Muscle of leg (tissue), 11 donors: ENCODE data around the gene RTP1. TPM values are rescaled to one million over a fixed set of nuclear protein-coding genes. Genes with fewer than 3 reads are reported as not detected.

ENCODE experiments used
- DNase-seq: peaks from one replicate; pipeline ENCODE4 v3.0.0; 2013
- H3K27ac ChIP-seq: one replicate; pipeline ENCODE4 v1.5.1; 2013; ENCODE audit warnings: mild to moderate bottlenecking, low read length, control low read depth
- H3K27me3 ChIP-seq: one replicate; pipeline ENCODE4 v1.6.1; 2013; ENCODE audit warnings: low read length; ENCODE audit not compliant: control insufficient read depth, insufficient read depth
- H3K36me3 ChIP-seq: one replicate; pipeline ENCODE4 v1.6.1; 2013; ENCODE audit warnings: low read length; ENCODE audit not compliant: control insufficient read depth, insufficient read depth
- H3K4me1 ChIP-seq: one replicate; pipeline ENCODE4 v1.6.1; 2013; ENCODE audit warnings: low read length; ENCODE audit not compliant: control insufficient read depth, insufficient read depth
- H3K4me3 ChIP-seq: one replicate; pipeline ENCODE4 v1.5.1; 2013; ENCODE audit warnings: low read length, control low read depth
- H3K9me3 ChIP-seq: replicated peaks from 2 replicates; pipeline ENCODE4 v1.6.1; 2013; ENCODE audit warnings: low read depth, low read length; ENCODE audit not compliant: control insufficient read depth
- WGBS: methylation state at CpG from one replicate; pipeline ENCODE4 v1.1.5; 2013; ENCODE audit warnings: missing lambda C conversion rate; ENCODE audit not compliant: insufficient coverage; 5-methylcytosine and 5-hydroxymethylcytosine counted together
- polyA plus RNA-seq, 8 donors: library from polyadenylated mRNA; unstranded; fragments of 120-200 nt; gene quantifications; one replicate each; pipeline versions ENCODE4 v1.2.1 to v1.2.3, GENCODE V29; 2013; ENCODE audit warnings: inconsistent platforms in 1 of 8, low replicate concordance in 1 of 8; ENCODE audit not compliant: insufficient read length in 8 of 8, insufficient read depth in 1 of 8
- total RNA-seq: library from RNA; stranded (reverse); fragments of 120-200 nt; gene quantifications from one replicate; pipeline ENCODE4 v1.2.4, GENCODE V29; 2013

The RTP1 gene
- total and polyA plus RNA-seq, 9 donors, result 0.04 to 0.45 (median 0.17) TPM; not detected in 5

DNA sequence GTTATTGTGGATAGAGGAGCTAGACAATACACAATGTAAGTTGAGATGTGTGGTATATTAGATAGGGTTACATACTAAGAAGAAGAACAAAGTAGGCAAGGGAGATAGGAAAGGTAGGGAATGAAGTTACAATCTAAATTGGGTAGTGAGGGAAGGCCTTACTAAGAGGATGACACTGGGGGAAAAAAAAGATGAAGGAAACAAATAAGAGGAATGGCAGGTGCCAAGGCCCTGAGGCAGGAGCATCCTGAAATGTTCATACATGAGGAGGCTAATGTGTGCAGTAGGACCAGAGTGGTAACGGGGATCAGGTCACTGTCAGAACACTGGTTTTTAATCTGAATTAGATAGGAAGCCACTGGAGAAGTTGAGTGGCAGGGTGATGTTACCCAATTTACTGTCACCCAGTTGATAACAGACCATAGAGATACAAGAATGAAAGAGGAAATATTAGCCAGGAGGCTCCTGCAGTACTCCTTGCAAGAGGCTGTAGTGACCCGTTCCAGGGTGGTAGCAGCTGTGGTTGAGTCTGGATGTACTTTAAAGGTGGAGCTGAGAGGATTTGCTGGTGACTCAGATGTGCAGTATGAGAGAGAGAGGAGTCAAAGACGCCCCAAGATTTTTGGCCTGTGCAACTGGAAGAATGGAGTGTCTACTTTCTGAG lies 14.4 kb downstream of the RTP1 start:
- H3K27me3 ChIP-seq, result peaks cover 2% of the 10 kb centered on the region
- no peaks in the 10 kb centered on the region for H3K9me3 ChIP-seq
- H3K4me3 ChIP-seq, result no peak overlapping the region
- no peaks in the 10 kb centered on the region for H3K36me3 ChIP-seq
- H3K27ac ChIP-seq, result no peak overlapping the region
- DNase-seq, result no peak
- WGBS, result 79% methylated on average over 3 of the region's 3 CpGs
- peaks cover 7% of the 10 kb centered on the region for H3K4me1 ChIP-seq

DNA sequence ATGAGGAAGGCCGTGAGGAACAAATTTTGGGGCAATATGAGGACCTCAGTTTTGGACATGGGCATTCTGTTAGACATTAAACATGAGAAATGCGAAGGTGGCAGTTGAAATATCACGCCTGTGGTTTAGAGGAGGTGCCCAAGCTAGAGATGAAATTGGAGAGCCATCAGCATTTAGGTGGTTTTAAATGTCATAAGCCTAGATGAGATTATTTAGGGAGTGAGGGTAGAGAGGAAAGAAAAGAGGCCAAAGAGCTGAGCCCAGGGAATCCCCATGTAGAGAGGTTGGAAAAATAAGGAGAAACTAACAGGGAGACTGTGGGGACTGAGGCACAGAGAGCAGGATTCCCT lies 14.9 kb downstream of the RTP1 start:
- no peaks in the 10 kb centered on the region for H3K9me3 ChIP-seq
- no peak overlapping the region for H3K27ac ChIP-seq
- DNase-seq, result no peak
- H3K36me3 ChIP-seq, result no peaks in the 10 kb centered on the region
- H3K4me1 ChIP-seq, result peaks cover 7% of the 10 kb centered on the region
- 77% methylated on average over 3 of the region's 3 CpGs for WGBS
- H3K27me3 ChIP-seq, result peaks cover 1% of the 10 kb centered on the region
- no peak overlapping the region for H3K4me3 ChIP-seq

DNA sequence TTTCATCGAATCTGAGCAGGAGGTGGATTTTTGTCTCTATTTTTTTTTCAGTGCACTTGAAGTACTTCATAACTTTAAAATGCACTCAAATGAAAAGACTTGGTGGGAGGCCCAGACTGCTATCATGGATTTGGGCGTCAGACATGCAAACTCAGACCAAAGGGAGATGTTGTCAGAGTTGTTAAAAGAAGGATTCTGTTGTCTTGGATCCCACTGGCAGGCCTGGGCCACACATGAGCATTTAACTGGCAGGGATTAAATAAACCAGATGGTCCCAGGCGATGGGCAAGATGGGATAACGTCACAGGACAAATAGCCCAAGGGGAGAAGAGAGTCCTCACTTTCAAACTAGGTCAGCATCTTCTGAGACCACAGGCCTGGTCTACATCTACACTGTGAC lies 15.4 kb downstream of the RTP1 start:
- Histone ChIP-seq H3K4me1 (peaks cover 7% of the 10 kb centered on the region), H3K9me3 (no peaks in the 10 kb centered on the region), H3K4me3 (no peak overlapping the region), H3K27ac (no peak overlapping the region), H3K36me3 (no peaks in the 10 kb centered on the region), H3K27me3 (no peaks in the 10 kb centered on the region)
- DNase-seq, result no peak
- WGBS, result 46% methylated on average over 3 of the region's 4 CpGs

DNA sequence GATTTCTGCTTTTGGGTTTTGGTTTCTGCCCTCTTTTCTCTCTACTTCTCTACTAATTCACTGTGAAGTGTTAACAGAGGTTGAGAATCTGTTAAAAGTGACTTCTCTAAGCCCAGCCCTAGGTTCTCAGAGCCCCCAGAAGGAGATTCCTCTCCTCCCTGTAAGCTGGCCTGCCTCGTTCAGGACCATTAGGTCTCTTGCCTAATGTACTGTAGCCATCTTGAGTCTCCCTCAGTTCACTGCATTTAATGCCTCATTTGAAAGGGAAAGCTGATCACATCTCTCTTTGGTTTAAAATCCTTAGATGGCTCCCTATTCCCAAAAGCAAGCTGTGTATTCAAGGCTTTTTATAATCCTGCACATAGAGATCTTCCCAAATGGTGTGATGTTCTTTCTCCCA lies 16.3 kb downstream of the RTP1 start:
- no CpG with 5 or more reads among the region's 1 CpG for WGBS
- H3K4me3 ChIP-seq, result no peak overlapping the region

DNA sequence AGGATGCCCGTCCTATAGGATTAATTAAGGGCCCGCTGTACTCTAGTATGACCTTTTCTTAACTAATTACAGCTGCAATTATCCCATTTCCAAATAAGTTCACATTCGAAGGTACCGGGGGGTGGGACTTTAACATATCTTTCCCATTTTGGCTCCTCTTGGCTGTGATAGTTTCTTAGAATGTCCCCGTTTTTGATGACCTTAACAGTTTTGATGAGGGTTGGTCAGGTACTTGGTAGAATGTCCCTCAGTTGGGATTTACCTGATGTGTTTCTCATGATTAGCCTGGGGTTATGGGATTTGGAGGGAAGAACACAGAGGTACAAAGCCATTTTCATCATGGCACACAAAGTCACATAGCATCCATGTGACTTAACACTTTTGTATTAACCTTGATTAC lies 18.2 kb downstream of the RTP1 start:
- H3K36me3 ChIP-seq, result no peaks in the 10 kb centered on the region
- H3K4me3 ChIP-seq, result no peak overlapping the region
- no peak overlapping the region for H3K27ac ChIP-seq
- peaks cover 2% of the 10 kb centered on the region for H3K4me1 ChIP-seq
- no peaks in the 10 kb centered on the region for H3K27me3 ChIP-seq
- no peak for DNase-seq
- H3K9me3 ChIP-seq, result no peaks in the 10 kb centered on the region
- 62% methylated on average over 3 of the region's 5 CpGs for WGBS

More for the DNA sequence above, 16.3 kb downstream of the RTP1 start:
- no peak overlapping the region for H3K27ac ChIP-seq
- H3K4me1 ChIP-seq, result peaks cover 2% of the 10 kb centered on the region
- DNase-seq, result no peak
- H3K27me3 ChIP-seq, result no peaks in the 10 kb centered on the region
- no peaks in the 10 kb centered on the region for H3K9me3 ChIP-seq
- H3K36me3 ChIP-seq, result no peaks in the 10 kb centered on the region

DNA sequence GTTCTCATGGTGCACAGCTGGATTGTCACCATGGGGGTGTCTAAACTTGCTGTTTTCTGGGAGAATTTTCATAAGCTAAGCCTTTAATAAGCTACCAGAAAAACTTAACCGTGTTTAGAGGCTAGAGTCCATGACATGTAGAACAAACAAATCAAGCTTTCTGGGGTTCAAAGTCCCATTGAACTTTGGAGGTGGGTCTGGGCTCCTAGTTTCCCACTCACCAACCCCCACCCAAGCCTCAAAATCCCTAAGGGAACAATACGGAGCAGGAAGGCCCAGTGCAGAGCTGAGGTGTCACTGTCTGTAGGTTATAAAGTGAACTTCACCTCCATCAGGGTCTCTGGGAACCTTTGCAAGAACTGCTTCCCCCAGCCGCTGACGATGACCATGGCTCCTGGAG lies 25.5 kb downstream of the RTP1 start:
- DNase-seq, result no peak
- Histone ChIP-seq H3K4me1 (no peaks in the 10 kb centered on the region), H3K27ac (no peak overlapping the region), H3K36me3 (no peaks in the 10 kb centered on the region), H3K27me3 (peaks cover 3% of the 10 kb centered on the region), H3K9me3 (no peaks in the 10 kb centered on the region), H3K4me3 (no peak overlapping the region)
- 85% methylated on average over 3 of the region's 4 CpGs for WGBS

DNA sequence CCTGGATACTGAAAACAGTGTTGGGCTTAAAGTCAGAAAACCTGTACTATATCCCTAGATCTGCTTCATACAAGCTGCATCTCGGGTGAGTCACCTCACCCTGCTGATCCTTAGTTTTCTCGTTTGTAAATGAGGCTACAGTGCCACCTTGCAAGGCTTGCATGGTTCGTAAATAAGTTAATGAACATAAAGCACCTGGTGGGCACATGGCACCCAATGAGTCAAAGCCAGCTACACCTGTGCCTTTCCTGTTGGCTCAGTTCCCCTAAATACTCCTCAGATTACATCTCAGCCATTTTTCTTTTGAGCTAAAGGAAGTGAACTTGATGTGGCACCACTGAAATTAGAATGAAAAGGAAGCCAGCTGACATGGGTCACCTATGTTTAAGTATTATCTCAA lies 26.5 kb downstream of the RTP1 start:
- Histone ChIP-seq H3K27ac (no peak overlapping the region), H3K9me3 (no peaks in the 10 kb centered on the region), H3K4me3 (no peak overlapping the region), H3K27me3 (peaks cover 3% of the 10 kb centered on the region), H3K4me1 (no peaks in the 10 kb centered on the region), H3K36me3 (no peaks in the 10 kb centered on the region)
- WGBS, result 77% methylated on average over 3 of the region's 3 CpGs
- DNase-seq, result no peak

DNA sequence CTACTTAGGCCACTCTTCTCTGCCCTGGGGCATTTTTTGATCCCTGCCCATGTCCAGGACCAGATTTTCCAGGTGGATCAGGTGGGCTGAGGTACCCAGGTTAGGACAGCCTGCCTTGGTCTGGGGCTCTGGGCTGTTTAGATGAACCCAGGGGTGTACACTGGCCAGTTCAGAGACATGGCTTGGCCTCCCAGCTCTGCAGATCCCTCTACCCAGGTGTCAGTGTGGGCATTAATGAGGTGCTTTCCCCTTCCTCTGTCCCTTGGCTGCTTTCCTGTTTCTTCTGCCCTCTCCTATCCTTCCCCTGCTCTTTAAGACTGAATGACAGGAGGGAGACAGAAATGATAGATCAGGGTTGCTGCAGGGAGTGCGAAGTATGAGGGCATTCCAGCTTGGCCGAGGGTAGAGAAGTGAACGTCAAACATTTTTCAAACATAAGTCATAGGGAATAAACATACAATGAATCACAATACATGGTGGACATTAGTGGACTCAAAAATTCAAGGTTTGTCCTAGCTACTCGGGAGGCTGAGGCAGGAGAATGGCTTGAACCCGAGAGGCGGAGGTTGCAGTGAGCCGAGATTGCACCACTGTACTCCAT lies 30.5 kb downstream of the RTP1 start:
- no peak overlapping the region for H3K4me3 ChIP-seq
- H3K36me3 ChIP-seq, result no peaks in the 10 kb centered on the region
- DNase-seq, result no peak
- no peak overlapping the region for H3K27ac ChIP-seq
- no peaks in the 10 kb centered on the region for H3K9me3 ChIP-seq
- peaks cover 5% of the 10 kb centered on the region for H3K27me3 ChIP-seq
- WGBS, result 100% methylated on average over 1 of the region's 7 CpGs
- no peaks in the 10 kb centered on the region for H3K4me1 ChIP-seq

DNA sequence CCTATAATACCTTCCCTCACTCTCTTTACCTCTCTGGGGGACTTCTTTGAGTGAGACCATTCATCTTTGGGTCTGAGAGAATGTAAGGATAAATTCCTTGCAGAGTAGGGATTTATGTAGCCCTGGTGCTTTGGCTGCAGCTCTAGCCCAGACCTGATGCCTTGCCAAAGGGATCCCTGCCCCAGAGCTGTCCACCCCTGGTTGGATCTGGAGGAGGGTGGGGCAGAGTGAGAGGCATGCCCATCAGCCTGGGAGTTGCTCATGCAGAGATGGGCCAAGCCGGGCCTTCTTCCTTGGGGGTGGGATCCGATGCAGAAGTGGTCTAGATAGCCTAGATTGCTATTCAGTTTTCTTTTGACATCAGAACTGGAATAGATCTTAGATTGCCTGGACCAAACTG lies 31.5 kb downstream of the RTP1 start:
- Histone ChIP-seq H3K27ac (no peak overlapping the region), H3K4me1 (no peaks in the 10 kb centered on the region), H3K36me3 (no peaks in the 10 kb centered on the region), H3K4me3 (no peak overlapping the region), H3K27me3 (peaks cover 5% of the 10 kb centered on the region), H3K9me3 (no peaks in the 10 kb centered on the region)
- DNase-seq, result no peak
- 93% methylated on average over 2 of the region's 2 CpGs for WGBS

DNA sequence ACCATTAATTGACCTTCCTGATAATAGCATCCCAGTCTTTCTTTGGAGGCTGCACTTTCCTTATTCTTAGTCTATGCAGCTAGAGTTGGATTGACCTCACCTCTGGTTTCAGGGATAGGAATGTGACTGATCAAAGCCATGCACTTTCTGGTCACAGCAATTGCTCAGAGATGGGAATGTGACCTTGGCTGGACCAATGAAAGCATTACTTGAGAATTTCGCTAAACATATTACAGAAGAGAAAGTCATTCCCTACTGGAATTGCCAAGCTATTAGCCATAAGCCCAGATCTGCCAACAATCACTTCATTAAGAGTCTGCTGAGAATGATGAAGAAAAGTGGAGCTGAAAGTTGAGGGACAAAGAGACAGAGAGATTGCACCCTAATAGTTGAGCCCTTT lies 32.7 kb downstream of the RTP1 start:
- WGBS, result no CpG with 5 or more reads among the region's 1 CpG
- DNase-seq, result no peak

DNA sequence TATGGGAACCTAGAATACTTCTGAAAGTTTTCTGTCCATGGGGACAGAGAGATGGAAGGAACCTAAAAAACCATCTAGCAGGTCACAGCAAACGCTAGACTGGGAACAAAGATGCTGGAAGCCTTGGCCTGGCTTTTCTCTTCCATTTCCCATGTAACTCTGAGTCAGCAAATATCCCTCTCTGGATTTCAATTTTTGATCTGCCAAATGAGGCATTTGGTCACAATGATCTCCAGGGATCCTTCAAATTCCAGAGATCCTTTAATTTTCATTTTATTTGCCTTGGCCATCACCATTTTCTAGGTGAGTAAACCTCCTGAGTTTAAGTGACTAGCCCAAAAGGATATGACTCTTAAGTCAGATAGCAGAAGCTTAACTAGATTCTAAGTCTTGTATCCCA lies 39.7 kb downstream of the RTP1 start:
- 80% methylated on average over 1 of the region's 1 CpG for WGBS
- Histone ChIP-seq H3K36me3 (no peaks in the 10 kb centered on the region), H3K27me3 (no peaks in the 10 kb centered on the region), H3K4me1 (no peaks in the 10 kb centered on the region), H3K4me3 (no peak overlapping the region), H3K9me3 (no peaks in the 10 kb centered on the region), H3K27ac (no peak overlapping the region)
- no peak for DNase-seq

More for the DNA sequence above, 32.7 kb downstream of the RTP1 start:
- Histone ChIP-seq H3K36me3 (no peaks in the 10 kb centered on the region), H3K27me3 (peaks cover 3% of the 10 kb centered on the region), H3K9me3 (no peaks in the 10 kb centered on the region), H3K27ac (no peak overlapping the region), H3K4me3 (no peak overlapping the region), H3K4me1 (no peaks in the 10 kb centered on the region)
